ENCODE data around the gene TMEM97.

- TF ChIP-seq CTCF (conservative IDR thresholded peaks at IDR 0.05; ENCODE audit: low read depth in 2 of 2), result no peak
- TF ChIP-seq EZH2 (IDR thresholded peaks at IDR 0.05; ENCODE audit: low read depth, unreplicated experiment), result no peak
- no peak for TF ChIP-seq REST (IDR thresholded peaks at IDR 0.05; ENCODE audit: unreplicated experiment)
Measured at GRCh38 chr17:28271431-28271830, 47.6 kb upstream of the TMEM97 start.

Data from GM23338 (cell line).